ENCODE measurements around the gene CYTH3.

DNA sequence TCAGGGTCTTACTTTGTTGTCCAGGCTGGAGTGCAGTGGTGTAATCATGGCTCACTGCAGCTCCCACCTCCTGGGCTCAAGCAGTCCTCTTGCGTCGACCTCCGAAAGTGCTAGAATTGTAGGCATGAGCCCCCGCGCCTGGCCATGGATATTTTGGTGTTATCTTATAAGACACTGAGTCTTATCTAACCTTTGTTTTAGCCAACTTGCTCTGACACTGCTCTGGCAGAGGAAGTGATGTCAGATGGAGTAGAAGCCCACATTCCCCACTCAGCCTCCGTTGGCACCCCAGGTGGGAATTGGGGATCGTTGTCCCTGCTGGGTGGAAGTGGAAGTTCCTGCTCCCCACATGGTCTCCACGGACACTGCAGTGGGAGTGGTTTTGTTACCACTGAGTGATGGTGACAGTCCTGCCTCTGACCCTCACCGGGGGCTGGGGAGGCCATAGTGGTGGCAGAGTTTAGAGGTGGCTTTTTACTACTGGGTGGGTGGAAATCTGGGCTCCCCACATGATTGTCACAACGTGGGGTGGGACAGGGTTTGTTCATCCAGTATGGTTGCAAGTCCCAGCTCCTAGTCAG lies 142.3 kb downstream of the CYTH3 start:
- TF ChIP-seq, protein P1, sequence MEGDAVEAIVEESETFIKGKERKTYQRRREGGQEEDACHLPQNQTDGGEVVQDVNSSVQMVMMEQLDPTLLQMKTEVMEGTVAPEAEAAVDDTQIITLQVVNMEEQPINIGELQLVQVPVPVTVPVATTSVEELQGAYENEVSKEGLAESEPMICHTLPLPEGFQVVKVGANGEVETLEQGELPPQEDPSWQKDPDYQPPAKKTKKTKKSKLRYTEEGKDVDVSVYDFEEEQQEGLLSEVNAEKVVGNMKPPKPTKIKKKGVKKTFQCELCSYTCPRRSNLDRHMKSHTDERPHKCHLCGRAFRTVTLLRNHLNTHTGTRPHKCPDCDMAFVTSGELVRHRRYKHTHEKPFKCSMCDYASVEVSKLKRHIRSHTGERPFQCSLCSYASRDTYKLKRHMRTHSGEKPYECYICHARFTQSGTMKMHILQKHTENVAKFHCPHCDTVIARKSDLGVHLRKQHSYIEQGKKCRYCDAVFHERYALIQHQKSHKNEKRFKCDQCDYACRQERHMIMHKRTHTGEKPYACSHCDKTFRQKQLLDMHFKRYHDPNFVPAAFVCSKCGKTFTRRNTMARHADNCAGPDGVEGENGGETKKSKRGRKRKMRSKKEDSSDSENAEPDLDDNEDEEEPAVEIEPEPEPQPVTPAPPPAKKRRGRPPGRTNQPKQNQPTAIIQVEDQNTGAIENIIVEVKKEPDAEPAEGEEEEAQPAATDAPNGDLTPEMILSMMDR (IDR thresholded peaks at IDR 0.05 in 8 of 11, conservative IDR thresholded peaks at IDR 0.05 in 3 of 11): no peak
- no peak for TF ChIP-seq POLR2A (IDR thresholded peaks at IDR 0.05)

Data from spleen (tissue), 7 donors.